ENCODE measurements around the gene CHD9.
"Not testable (repeated sequence)": the region's sequence is repeated elsewhere in the genome, so short reads cannot be mapped to it uniquely, and the experiment has no call there.

CHD9 gene

DNA sequence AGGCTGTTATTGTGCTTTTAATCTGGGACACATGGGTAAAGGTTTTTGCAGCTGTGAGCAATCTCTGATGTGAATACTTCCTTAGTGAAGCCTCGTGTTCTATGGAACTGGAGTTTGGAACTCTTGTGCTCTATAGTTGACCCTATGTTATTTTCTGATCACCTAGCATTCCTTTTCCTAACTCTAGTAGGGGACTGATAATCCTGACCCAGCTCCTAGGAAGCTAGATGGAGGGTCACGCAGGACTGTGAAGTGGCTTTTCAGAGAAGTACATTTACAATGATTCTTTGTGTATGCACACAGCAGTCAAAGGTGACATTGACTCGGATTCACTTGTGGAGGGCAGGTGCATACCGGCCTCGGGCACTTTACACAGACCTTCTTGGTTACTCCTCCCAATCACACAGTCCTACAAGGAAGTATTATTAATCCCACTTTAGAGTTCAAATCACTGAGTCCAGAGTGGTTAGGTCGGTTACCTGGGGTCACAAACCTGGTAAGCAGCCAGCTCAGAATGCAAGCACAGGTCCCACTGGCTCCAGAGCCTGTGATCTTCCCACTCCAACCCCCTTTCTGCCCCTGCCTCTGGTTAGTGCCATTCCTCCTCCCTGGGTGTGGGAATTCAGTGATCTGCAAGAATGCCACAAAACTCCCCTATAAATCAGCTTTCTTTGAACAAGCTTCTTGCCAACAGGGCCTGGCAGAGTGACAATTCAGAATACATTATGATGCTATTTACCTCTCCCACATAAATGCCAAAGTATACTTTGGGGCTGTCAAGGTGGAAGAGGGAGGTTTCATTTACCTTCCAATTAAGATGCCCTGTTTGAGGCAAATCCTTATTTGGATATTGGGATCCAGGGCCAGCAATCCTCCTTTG lies 9.2 kb upstream of the CHD9 start:
- no peak for DNase-seq (ENCODE audit: low read depth, low spot score)

GRCh38 chr16:53047515-53047914 lies 7.3 kb upstream of the CHD9 start:
- DNase-seq (ENCODE audit: low read depth, low spot score), result not testable (repeated sequence)

GRCh38 chr16:53048139-53048915 lies 6.5 kb upstream of the CHD9 start:
- DNase-seq (ENCODE audit: low read depth, low spot score), result no peak

GRCh38 chr16:53051255-53051654 lies 3.5 kb upstream of the CHD9 start:
- not testable (repeated sequence) for DNase-seq (ENCODE audit: low read depth, low spot score)

DNA sequence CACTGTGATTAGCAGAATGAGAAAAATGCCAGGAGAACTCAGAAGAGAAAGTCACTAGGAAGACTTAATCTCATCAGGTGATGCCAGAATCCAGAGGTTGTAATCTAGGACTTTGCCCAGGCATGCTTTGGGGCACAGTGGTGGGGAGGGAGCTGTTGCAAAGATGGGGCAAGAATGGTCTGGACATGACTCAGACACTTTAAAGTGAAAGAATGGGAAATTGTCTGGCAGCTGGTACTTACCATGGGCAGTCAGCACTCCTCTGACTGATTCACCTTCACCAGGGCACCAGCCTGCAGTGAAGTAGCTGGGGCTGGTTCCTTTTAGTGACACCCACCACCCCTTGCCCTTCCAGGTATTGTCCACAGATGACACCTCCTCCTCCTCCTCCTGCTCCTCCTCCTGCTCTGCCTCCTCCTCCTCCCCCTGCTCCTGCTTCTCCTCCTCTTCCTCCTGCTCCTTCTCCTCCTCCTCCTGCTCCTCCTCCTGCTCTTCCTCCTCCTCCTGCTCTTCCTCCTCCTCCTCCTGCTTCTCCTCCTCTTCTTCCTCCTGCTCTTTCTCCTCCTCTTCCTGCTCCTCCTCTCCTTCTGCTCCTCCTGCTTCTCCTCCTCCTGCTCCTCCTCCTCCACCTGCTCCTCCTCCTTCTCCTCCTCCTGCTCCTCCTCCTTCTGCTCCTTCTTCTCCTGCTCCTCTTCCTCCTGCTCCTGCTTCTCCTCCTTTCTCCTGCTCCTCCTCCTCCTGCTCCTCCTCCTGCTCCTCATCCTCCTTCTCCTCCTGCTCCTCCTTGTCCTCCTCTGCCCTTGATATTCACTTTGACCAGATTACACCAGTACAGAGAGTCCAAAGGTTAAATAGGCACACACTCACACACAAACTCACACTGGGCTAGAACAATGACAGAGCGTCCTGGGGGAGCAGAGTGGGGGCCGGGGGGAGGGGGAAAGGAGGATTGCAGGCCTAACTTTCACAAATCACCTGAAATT lies 2.0 kb upstream of the CHD9 start, which contains the start of gene CHD9NB:
Gene CHD9NB (minus strand): TSS at position 379 of the 983 bp plus-strand sequence. CDS start 8,739 bp downstream, outside the sequence.
- no peak for DNase-seq (ENCODE audit: low read depth, low spot score)

- no peak for DNase-seq (ENCODE audit: low read depth, low spot score)
Observed at GRCh38 chr16:53053967-53054669, 673 bp upstream of the CHD9 start.

GRCh38 chr16:53055541-53056391 lies 975 bp downstream of the CHD9 start:
- DNase-seq (ENCODE audit: low read depth, low spot score), result no peak

DNA sequence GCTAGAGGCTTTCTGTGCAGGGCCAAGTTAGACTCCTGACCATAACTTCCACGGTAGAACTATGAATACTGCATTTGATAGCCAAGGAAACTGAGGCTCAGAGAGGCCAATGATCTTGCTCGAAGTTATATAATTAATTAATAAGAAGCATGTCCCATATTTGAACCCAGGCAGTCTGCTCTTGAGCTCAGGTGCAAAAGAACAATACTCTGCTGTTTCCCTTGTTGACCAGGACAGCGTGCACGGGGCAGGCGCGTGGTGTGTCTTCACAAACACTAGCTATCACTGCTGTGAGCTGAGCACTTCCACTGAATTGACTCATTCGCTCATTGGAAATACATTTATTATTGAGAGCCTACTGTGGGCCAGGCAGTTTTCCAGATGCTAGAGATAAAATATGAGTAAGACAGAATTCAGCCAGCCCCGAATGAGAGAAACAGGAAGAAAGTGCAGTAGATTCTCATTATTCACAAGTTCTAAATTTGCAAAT lies 1.6 kb downstream of the CHD9 start:
- DNase-seq (ENCODE audit: low read depth, low spot score), result no peak

DNA sequence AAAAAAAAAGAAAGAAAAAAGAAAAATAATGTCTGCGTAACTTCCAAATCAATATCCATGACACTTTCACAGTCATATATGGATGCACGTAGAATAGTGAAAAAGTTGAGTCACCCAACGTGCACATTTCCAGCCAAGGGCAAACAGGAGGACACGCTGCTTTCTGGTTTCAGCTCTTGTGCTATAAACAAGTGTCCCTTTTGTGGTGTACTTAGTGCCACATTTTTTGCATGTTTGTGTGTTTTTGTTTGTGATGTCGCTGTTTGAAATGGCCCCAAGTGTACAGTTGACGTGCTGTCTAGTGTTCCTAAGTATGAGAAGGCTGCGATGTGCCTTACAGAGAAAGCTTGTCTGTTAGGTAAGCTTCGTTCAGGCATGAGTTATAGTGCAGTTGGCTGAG lies 2.9 kb downstream of the CHD9 start:
- DNase-seq (ENCODE audit: low read depth, low spot score), result no peak

GRCh38 chr16:53058441-53058840 lies 3.6 kb downstream of the CHD9 start:
- no peak for DNase-seq (ENCODE audit: low read depth, low spot score)

DNA sequence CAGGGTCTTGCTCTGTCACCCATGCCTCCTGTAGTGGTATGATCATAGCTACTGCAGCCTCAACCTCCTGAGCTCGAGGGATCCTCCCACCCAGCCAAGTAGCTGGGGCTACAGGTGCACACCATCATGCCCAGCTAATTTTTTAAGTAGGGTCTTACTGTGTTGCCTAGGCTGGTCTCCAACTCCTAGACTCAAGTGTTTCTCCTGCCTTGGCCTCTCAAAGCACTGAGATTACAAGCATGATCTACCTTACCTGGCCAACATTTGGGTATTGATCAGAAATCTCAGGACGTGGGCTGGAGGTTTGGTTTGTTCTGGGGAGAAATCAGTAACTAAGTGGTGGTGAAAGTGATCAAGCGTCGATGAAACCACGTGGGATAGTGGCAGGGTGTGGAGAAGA lies 4.1 kb downstream of the CHD9 start:
- no peak for DNase-seq (ENCODE audit: low read depth, low spot score)

GRCh38 chr16:53059672-53060071 lies 4.9 kb downstream of the CHD9 start:
- DNase-seq (ENCODE audit: low read depth, low spot score), result no peak

DNA sequence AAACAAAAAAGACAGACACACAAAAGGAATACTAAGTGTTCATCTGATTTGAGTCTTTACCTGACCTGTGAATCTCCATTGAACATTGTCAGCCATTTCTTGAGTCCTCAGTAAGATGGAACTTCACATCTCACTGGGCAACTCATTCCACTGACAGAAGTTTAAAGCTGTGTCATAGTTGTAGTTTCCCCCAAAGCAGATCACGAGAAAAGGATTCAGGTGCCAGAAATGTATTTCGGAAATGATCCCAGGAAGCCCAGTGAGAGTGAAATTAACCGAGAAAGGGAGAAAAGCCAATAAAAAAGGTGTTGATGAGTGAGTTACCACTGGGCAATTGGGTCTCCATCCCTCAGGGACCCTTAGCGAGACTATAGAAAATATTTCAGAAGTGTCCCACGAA lies 6.5 kb downstream of the CHD9 start:
- no peak for DNase-seq (ENCODE audit: low read depth, low spot score)

GRCh38 chr16:53061701-53062159 lies 6.9 kb downstream of the CHD9 start:
- DNase-seq (ENCODE audit: low read depth, low spot score), result no peak

DNA sequence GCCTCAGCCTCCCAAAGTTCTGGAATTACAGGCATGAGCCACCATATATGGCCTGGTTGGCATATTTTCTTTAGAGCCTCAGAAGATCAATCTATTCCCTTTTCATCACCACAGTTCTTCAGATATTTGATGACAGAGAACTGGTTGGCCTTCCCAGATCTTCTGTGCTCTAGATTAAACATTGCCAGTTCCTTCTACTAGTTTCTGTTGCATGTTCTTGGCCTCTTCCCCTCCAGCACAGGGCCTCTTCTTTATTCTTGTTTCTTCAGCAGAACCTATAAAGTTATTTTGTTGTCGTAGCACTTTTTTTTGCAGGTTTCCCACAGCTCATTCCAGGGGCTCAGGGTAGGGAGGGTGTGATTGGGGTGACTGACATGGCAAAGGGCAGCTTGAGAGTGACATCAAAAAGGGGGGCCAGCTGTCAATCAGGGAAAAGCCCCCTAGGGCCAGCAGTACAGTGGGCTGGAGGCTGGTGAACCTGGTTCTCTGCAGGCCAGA lies 9.3 kb downstream of the CHD9 start:
- no peak for DNase-seq (ENCODE audit: low read depth, low spot score)

- DNase-seq (ENCODE audit: low read depth, low spot score), result no peak
Observed at GRCh38 chr16:53065461-53066061, 10.8 kb downstream of the CHD9 start.

GRCh38 chr16:53067675-53068074 lies 12.9 kb downstream of the CHD9 start:
- DNase-seq (ENCODE audit: low read depth, low spot score), result no peak

DNA sequence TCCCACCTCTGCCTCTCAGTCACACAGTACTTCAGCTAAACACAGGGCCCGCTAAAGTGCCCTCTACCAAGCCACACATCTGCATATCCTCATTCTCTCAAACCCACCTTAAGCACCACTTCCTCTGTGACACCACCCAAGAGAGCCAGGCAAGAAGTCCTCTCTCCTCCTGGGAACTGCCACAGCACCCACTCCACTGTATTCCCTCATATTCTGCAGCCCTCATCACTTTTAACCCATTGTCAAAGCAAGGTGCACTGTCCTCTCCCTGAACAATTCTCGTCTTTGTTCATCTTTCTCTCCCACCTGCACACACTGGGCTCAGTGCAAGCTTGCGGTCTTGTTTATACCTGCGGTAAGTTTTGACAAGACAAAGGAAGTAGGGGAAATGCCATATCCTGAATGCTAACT lies 13.6 kb downstream of the CHD9 start:
- no peak for DNase-seq (ENCODE audit: low read depth, low spot score)

DNA sequence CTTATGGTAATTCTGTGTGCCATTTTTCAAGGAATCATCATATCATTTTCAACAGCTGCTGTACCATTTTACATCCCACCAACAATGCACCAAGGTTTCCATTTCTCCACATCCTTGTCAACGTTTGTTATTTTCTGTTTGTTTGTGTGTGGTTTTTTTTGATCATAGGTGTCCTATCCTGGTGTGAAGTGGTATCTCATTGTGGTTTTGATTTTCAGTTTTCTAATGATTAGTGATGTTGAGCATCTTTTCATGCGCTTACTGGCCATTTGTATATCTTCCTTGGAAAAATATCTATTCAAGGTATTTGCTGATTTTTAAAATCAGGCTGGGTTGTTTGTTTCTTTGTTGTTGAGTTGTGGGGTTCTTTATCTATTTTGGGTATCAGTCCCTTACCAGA lies 15.0 kb downstream of the CHD9 start:
- no peak for DNase-seq (ENCODE audit: low read depth, low spot score)

All from activated CD4-positive, CD25-positive, alpha-beta regulatory T cell treated with anti-CD3 and anti-CD28 coated beads, Interleukin-2, amount 50 U/mL, for 16 hours (primary cell).